Measurements from ENCODE around the gene SPRR2G.
"Not testable (repeated sequence)": the region's sequence is repeated elsewhere in the genome, so short reads cannot be mapped to it uniquely, and the experiment has no call there.

Gene SPRR2G

DNA sequence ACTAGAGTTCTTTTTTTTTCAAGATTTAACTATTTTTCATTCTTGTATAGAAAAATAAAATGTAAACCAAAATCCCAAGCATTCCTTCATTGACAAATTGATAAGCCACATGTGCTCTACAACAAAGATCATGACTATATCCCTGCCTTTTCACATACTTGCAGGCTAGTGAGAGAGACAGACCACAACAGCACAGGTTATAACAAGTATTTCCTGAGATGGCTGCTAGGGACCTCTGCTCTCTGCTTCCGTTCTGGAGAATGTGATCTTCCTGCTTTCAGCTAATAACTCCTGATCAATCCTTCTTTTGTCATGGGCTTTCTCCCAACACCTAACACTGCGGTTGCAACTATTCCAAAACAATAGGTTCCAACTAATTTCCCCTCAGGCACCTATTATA lies 23.4 kb downstream of the SPRR2G start:
- H3K27ac ChIP-seq (ENCODE audit: low read depth, low read length): no peak overlapping the region
- H3K4me2 ChIP-seq (ENCODE audit: low read depth, low read length, poor library complexity, severe bottlenecking): no peak overlapping the region

DNA sequence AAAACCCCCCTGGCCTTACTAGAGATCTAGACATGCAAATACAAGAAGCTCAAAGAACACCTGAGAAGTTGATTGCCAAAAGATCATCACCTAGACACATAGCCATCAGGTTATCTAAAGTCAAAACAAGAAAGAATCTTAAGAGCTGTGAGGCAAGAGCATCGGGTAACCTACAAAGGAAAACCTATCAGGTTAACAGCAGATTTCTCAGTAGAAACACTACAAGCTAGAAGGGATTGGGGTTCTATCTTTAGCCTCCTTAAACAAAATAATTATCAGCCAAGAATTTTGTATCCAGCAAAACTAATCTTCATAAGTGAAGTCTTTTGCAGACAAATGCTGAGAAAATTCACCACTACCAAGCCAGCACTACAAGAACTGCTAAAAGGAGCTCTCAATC lies 25.2 kb downstream of the SPRR2G start:
- no peak overlapping the region for H3K27ac ChIP-seq (ENCODE audit: low read depth, low read length)
- no peak overlapping the region for H3K4me3 ChIP-seq (ENCODE audit: insufficient read depth, low read length, poor library complexity, severe bottlenecking)
- no peaks in the 10 kb centered on the region for H3K27me3 ChIP-seq (ENCODE audit: low read length)
- no peak overlapping the region for H3K9ac ChIP-seq (ENCODE audit: low read length)
- H3K9me3 ChIP-seq (ENCODE audit: insufficient read depth, low read length): no peaks in the 10 kb centered on the region
- H3K4me2 ChIP-seq (ENCODE audit: low read depth, low read length, poor library complexity, severe bottlenecking): no peak overlapping the region
- H3K79me2 ChIP-seq (ENCODE audit: insufficient read depth, low read length): no peaks in the 10 kb centered on the region
- H2AFZ ChIP-seq (ENCODE audit: low read depth, low read length, severe bottlenecking): no peak overlapping the region
- no peaks in the 10 kb centered on the region for H4K20me1 ChIP-seq (ENCODE audit: low read depth, low read length)
- H3K9me2 ChIP-seq (replicated peaks; ENCODE audit: insufficient read depth, low read length): no peaks in the 10 kb centered on the region
- no peaks in the 10 kb centered on the region for H3F3A ChIP-seq (ENCODE audit: insufficient read depth)
- TF ChIP-seq, protein P1, sequence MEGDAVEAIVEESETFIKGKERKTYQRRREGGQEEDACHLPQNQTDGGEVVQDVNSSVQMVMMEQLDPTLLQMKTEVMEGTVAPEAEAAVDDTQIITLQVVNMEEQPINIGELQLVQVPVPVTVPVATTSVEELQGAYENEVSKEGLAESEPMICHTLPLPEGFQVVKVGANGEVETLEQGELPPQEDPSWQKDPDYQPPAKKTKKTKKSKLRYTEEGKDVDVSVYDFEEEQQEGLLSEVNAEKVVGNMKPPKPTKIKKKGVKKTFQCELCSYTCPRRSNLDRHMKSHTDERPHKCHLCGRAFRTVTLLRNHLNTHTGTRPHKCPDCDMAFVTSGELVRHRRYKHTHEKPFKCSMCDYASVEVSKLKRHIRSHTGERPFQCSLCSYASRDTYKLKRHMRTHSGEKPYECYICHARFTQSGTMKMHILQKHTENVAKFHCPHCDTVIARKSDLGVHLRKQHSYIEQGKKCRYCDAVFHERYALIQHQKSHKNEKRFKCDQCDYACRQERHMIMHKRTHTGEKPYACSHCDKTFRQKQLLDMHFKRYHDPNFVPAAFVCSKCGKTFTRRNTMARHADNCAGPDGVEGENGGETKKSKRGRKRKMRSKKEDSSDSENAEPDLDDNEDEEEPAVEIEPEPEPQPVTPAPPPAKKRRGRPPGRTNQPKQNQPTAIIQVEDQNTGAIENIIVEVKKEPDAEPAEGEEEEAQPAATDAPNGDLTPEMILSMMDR (IDR thresholded peaks at IDR 0.05; ENCODE audit: insufficient read depth, low read length, poor library complexity, severe bottlenecking): no peak
- no peak for TF ChIP-seq EZH2phosphoT487 (conservative IDR thresholded peaks at IDR 0.05; ENCODE audit: low read length)
- no peaks in the 10 kb centered on the region for H3K36me3 ChIP-seq (ENCODE audit: low read length)

More for the DNA sequence above, 23.4 kb downstream of the SPRR2G start:
- H3F3A ChIP-seq (ENCODE audit: insufficient read depth): no peaks in the 10 kb centered on the region
- H4K20me1 ChIP-seq (ENCODE audit: low read depth, low read length): no peaks in the 10 kb centered on the region
- TF ChIP-seq EZH2phosphoT487 (conservative IDR thresholded peaks at IDR 0.05; ENCODE audit: low read length): no peak
- TF ChIP-seq, protein P1 (IDR thresholded peaks at IDR 0.05; ENCODE audit: insufficient read depth, low read length, poor library complexity, severe bottlenecking): no peak
- no peaks in the 10 kb centered on the region for H3K79me2 ChIP-seq (ENCODE audit: insufficient read depth, low read length)
- H3K36me3 ChIP-seq (ENCODE audit: low read length): no peaks in the 10 kb centered on the region
- no peak overlapping the region for H3K9ac ChIP-seq (ENCODE audit: low read length)
- H2AFZ ChIP-seq (ENCODE audit: low read depth, low read length, severe bottlenecking): no peak overlapping the region
- no peak overlapping the region for H3K4me3 ChIP-seq (ENCODE audit: insufficient read depth, low read length, poor library complexity, severe bottlenecking)
- H3K27me3 ChIP-seq (ENCODE audit: low read length): no peaks in the 10 kb centered on the region
- H3K9me3 ChIP-seq (ENCODE audit: insufficient read depth, low read length): no peaks in the 10 kb centered on the region
- H3K9me2 ChIP-seq (replicated peaks; ENCODE audit: insufficient read depth, low read length): no peaks in the 10 kb centered on the region

DNA sequence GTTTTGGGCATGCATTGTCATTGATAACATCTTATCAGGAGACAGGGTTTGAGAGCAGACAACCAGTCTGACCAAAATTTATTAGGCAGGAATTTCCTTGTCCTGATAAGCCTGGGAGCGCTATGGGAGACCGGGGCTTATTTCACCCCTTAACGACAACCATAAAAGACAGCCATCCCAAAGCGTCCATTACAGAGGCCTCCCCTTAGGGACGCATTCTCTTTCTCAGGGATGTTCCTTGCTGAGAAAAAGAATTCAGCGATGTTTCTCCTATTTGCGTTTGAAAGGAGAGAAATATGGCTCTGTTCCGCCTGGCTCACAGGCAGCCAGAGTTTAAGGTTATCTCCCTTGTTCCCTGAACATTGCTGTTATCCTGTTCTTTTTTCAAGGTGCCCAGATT lies 26.9 kb downstream of the SPRR2G start:
- H4K20me1 ChIP-seq (ENCODE audit: low read depth, low read length); H3K9me3 ChIP-seq (ENCODE audit: insufficient read depth, low read length); H3K9me2 ChIP-seq (replicated peaks; ENCODE audit: insufficient read depth, low read length); H3K36me3 ChIP-seq (ENCODE audit: low read length); H3K27ac ChIP-seq (ENCODE audit: low read depth, low read length); H3K4me3 ChIP-seq (ENCODE audit: insufficient read depth, low read length, poor library complexity, severe bottlenecking); H2AFZ ChIP-seq (ENCODE audit: low read depth, low read length, severe bottlenecking); H3K4me2 ChIP-seq (ENCODE audit: low read depth, low read length, poor library complexity, severe bottlenecking); H3F3A ChIP-seq (ENCODE audit: insufficient read depth); H3K27me3 ChIP-seq (ENCODE audit: low read length); H3K9ac ChIP-seq (ENCODE audit: low read length); H3K79me2 ChIP-seq (ENCODE audit: insufficient read depth, low read length): not testable (repeated sequence)

DNA sequence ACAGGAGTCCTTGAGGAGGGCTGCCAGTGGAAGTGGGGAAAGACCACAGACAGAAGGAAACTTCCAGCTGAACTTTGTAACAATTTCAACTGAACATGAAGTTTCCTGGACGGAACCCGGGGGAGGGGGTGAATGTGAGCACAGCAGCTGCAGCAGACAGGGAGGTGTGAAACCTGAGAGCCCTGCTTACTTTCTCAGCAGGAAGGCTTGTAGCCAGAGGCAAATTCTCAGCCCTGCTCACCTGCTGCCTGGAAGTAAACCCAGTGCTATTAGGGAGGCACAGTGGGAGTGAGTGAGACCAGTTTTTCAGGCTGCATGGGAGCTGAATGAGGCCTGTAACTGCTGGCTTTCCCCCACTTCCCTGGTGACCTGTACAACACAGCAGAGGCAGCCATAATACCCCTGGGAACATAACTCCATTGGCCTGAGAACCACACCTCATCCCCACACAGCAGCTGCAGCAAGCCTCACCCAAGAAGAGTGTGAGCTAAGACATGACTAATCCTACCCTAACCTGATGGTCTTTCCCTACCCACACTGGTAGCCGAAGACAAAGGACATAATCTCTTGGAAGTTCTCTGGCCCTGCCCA lies 27.8 kb downstream of the SPRR2G start:
- Histone ChIP-seq H4K20me1 (ENCODE audit: low read depth, low read length) (no peaks in the 10 kb centered on the region), H3K9ac (ENCODE audit: low read length) (no peak overlapping the region), H3F3A (ENCODE audit: insufficient read depth) (no peaks in the 10 kb centered on the region), H3K4me2 (ENCODE audit: low read depth, low read length, poor library complexity, severe bottlenecking) (no peak overlapping the region), H2AFZ (ENCODE audit: low read depth, low read length, severe bottlenecking) (no peak overlapping the region), H3K9me3 (ENCODE audit: insufficient read depth, low read length) (no peaks in the 10 kb centered on the region), H3K27ac (ENCODE audit: low read depth, low read length) (no peak overlapping the region), H3K36me3 (ENCODE audit: low read length) (no peaks in the 10 kb centered on the region), H3K9me2 (replicated peaks; ENCODE audit: insufficient read depth, low read length) (no peaks in the 10 kb centered on the region), H3K79me2 (ENCODE audit: insufficient read depth, low read length) (no peaks in the 10 kb centered on the region), H3K4me3 (ENCODE audit: insufficient read depth, low read length, poor library complexity, severe bottlenecking) (no peak overlapping the region), H3K27me3 (ENCODE audit: low read length) (no peaks in the 10 kb centered on the region)
- no peak for TF ChIP-seq EZH2phosphoT487 (conservative IDR thresholded peaks at IDR 0.05; ENCODE audit: low read length)

Data from SU-DHL-6 (cell line).